HG03460 (cell line): ENCODE measurements around the gene FADS3.
A peak's percentile ranks its signal among the peaks of the same experiment; 100 is the strongest.

Experiments
- ATAC-seq: cut with Tn5 transposase; IDR thresholded peaks from one replicate; pipeline ENCODE4 v1.9.1; 2021; ENCODE audit not compliant: unreplicated experiment

The FADS3 gene

DNA sequence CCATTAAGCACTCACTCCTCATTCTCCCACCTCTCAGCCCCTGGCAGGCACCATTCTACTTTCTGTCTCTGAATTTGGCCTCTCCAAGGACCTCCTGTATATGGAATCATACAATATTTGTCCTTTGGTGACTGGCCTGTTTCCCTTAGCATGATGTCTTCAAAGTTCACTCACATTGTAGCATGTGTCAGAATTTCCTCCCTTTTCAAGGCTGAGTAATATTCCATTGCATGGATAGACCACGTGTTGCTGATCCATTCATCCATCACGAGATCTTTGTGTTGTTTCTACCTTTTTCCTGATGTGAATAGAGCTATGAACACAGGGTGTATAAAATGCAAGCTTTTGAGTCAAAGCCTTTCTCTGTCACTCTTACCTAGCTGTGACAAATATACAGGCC lies 51.6 kb downstream of the FADS3 start:
- ATAC-seq: no peak

- no peak for ATAC-seq
Observed at GRCh38 chr11:61838921-61839320, 52.4 kb downstream of the FADS3 start.

DNA sequence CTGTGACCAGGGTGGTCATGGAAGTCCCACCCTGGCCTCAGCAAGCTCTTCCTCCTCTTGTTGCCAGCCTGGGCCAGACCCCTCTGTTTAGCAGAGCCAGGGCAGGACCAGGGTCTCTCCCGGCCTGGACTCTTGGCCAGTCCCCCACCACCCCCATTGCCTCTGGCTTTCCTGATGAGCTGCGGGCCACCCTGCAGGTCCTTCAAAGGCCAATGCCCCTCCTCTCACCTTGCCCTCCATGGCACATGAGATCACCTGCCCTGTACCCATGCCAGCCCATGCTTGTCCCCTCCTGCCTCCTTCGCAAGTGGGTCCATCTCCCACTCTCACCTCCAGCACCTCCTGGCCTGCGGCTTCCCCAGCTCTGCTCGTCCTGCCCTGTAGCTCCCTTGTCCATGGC lies 52.8 kb downstream of the FADS3 start:
- no peak for ATAC-seq

- no peak for ATAC-seq
Observed at GRCh38 chr11:61837411-61838005, 53.8 kb downstream of the FADS3 start.

DNA sequence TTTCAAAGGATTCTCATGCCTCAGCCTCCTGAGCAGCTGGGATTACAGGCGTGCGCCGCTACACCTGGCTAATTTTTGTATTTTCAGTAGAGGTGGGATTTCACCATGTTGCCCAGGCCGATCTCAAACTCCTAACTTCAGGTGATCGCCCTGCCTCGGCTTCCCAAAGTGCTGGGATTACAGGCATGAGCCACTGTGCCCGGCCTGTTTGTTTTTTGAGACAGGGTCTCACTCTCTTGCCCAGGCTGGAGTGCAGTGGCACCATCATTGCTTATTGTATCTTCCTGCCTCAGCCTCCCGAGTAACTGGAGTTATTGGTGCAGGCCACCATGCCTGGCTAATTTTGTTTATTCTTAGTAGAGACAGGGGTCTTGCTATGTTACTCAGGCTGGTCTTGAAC lies 55.2 kb downstream of the FADS3 start:
- no peak for ATAC-seq

- ATAC-seq: peak; percentile 89
Observed at GRCh38 chr11:61834278-61835048, 56.9 kb downstream of the FADS3 start.

- no peak for ATAC-seq
Observed at GRCh38 chr11:61833926-61834277, 57.4 kb downstream of the FADS3 start.

DNA sequence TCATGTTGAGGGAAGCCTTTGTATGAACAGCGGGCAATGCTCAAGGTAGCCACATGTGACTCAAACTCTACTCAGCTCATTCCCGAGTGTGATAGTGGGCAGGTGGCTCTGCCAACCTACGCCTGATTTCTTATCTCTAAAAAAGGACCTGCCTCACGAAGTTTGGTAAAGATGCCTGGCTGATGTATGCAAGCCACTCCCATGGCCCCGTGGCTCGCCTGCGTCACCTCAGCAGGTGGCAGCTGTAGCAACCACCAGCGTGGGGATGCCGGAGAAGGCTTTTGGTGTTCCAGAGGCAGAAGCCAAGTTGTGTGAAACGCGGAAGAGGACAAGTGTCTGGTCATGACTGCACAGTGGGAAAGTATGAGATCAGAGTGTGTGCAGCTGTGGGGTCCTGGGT lies 57.9 kb downstream of the FADS3 start:
- ATAC-seq: no peak

DNA sequence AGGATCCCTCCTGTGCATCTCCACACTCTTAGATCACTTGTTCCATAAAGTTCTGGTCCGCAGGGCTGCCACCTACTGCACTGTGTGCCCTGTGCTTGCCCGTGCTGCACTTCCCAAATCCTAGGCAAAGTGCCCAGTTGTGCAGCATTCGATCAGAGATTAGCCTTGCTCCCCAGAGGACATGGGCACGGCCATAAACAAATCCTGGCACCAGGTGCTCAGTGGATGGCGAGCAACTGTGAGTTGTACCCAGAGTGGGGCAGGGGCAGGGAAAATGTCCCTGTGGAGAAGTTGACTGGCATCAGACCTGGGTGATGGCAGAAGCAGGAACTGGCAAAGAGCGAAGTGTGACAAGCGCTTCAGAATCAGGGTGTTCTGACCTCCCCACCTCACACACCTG lies 58.6 kb downstream of the FADS3 start:
- ATAC-seq: no peak

DNA sequence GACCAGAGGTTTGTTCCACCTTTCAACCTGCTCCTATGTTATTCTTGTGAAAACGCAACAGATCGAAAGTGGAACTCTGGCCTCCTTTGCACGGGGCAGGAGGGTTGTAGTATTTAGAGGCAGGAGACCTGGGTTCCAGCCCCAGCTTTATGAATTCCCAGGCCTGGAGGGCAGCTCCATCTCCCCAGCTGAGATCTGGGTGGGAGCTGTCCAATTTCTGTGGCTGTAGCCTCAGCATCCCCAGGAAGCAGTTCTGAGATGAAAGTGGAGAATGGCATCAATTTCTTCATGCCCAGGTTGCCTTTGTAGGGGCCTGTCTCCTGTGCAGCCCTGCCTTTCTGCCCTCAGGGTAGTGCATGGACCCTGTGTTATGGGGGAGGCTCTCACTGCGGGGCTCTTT lies 59.1 kb downstream of the FADS3 start:
- ATAC-seq: no peak

DNA sequence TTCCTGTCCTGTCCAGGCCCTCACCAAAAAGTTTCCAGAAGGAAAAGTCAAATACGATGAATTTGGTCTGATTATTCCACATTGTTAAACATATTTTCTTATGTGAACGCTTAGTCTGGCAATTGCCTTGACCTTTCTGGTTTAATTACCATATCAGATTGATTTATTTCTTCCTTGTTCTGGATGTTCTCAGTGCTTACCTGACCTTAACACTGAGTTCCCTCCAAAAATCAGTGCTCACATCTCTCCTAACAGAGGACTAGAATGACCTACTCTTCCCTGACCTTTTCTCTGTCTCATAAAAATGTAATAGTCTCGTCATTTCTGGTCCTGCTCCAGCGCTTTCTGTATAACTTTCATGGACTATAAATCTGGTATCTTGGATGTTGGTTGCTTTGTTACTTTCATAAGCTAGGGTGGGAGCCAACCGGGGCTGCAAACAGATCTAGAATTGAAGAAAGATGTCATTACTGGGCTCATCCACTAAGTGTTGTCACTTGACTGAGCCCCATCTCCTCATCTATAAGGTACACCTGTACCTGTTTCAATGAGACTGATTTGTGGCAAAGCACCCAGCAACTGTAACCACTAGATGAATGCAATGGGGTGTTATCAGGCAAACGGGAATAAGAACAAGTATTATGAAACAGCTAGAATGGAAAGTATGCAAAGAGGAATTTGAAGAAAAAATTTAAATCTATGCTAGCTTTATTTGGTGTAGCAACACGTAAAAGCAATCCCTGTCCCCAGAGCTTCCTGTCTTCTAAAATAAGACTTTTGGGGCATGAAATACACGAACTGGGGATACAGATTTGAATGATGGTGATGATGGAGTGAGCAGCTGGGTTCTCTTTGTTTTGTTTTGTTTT lies 60.9 kb downstream of the FADS3 start:
- ATAC-seq: no peak

- ATAC-seq: no peak
Observed at GRCh38 chr11:61829806-61830205, 61.5 kb downstream of the FADS3 start.

GRCh38 chr11:61828629-61829407 lies 62.5 kb downstream of the FADS3 start:
- ATAC-seq: peak; percentile 23

DNA sequence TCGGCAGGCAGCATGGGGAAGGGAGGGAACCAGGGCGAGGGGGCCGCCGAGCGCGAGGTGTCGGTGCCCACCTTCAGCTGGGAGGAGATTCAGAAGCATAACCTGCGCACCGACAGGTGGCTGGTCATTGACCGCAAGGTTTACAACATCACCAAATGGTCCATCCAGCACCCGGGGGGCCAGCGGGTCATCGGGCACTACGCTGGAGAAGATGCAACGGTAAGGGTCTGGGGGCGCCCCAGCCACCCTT lies 63.0 kb downstream of the FADS3 start:
- no peak for ATAC-seq

DNA sequence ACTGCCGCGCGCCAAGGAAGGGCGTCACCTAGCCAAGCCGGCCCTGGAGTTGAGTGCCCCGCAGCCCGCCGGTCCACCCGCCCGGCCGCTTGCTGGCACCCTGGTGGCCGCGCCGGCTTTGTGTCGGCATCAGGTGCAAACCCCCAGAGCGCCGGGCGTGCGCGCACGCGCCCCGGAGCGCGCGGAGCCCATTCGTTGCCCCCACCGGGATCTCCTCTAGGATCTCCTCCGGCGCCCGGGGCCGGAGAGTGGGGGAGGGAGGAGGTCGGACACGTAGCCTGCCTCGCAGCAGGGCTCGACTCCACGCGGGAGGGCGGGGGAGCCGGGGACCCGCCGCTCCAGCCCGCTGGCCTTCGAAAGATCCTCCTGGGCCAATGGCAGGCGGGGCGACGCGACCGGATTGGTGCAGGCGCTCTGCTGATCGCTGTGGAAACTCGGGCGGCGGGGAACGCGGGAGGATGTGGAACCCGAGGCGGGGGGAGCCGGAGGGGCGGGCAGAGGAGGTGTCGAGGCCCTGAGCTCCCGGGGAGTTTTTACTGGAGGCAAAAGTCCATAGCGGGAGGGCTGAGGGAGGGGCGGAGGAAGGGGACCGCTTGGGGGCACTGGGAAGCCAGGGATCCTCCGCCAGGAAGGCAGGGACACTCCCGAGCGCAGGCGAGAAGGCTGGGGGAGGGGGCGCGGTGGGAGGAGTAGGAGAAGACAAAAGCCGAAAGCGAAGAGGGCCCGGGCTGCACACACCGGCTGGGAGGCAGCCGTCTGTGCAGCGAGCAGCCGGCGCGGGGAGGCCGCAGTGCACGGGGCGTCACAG lies 63.6 kb downstream of the FADS3 start, which contains the start of gene FADS2:
FADS2 (plus strand) TSS at position 730 of the 808 bp plus-strand sequence. CDS start 91 bp downstream, outside the sequence.
- ATAC-seq: peak; percentile 73

DNA sequence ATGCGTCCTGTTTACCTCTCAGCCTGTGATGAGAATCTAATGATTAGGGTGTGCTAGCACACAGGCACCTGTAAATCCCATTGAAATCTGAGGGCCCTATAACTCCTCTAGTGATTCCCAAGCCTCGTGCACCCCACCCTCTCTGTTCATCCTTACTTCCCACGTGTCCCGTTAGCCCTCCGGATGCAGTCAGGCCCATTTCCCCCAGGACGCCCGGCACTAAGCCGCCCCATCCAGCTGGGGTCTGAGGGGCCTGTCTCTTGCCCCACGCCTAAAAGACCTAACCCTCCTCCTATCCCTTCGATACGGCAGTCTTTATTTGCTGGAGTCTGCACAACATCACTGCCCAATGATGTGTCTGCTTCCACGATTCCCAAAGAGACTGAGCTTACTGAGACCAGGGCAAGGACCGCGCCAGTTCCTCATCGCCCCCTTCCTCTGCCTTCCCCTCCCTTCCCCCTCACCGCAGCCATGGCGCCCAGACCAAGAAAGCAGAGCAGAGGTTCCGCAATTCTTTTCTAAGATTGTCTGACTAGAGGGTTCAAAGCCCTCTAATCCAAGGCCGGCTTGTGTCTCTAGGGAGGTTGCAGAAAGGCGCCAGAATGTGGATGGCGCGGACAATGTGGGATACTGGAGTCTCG lies 64.3 kb downstream of the FADS3 start:
- peak; percentile 7 for ATAC-seq
